IPS DF 19.7 (cell line): ENCODE data around the gene KBTBD12.
"Not testable (repeated sequence)": the region's sequence is repeated elsewhere in the genome, so short reads cannot be mapped to it uniquely, and the experiment has no call there.

Experiments
- DNase-seq: peaks from one replicate; pipeline ENCODE4 v3.0.0-alpha.2; 2013; ENCODE audit warnings: low read depth, low spot score

KBTBD12 gene

GRCh38 chr3:127915115-127915936 lies at the start of gene KBTBD12:
KBTBD12 (plus strand) TSS chr3:127915232; CDS start chr3:127923062, 7,830 bp downstream.
- no peak for DNase-seq

GRCh38 chr3:127865941-127866340 lies 49.1 kb upstream of the KBTBD12 start:
- no peak for DNase-seq

- no peak for DNase-seq
These were observed 47.6 kb upstream of the KBTBD12 start for GRCh38 chr3:127867412-127867811.

- no peak for DNase-seq
These were observed 47.0 kb upstream of the KBTBD12 start for GRCh38 chr3:127867986-127868385.

GRCh38 chr3:127870156-127870555 lies 44.9 kb upstream of the KBTBD12 start:
- no peak for DNase-seq

GRCh38 chr3:127874097-127874496 lies 40.9 kb upstream of the KBTBD12 start:
- not testable (repeated sequence) for DNase-seq

- DNase-seq: no peak
These were observed 33.4 kb upstream of the KBTBD12 start for GRCh38 chr3:127881586-127881985.

GRCh38 chr3:127884041-127884440 lies 31.0 kb upstream of the KBTBD12 start:
- DNase-seq: no peak

- no peak for DNase-seq
These were observed 28.6 kb upstream of the KBTBD12 start for GRCh38 chr3:127886231-127886955.

GRCh38 chr3:127886956-127887231 lies 28.1 kb upstream of the KBTBD12 start:
- no peak for DNase-seq

GRCh38 chr3:127887321-127887720 lies 27.7 kb upstream of the KBTBD12 start:
- DNase-seq: no peak

GRCh38 chr3:127888156-127888555 lies 26.9 kb upstream of the KBTBD12 start:
- DNase-seq: no peak

GRCh38 chr3:127888564-127889107 lies 26.4 kb upstream of the KBTBD12 start:
- DNase-seq: no peak

- no peak for DNase-seq
These were observed 25.6 kb upstream of the KBTBD12 start for GRCh38 chr3:127889461-127889863.

- no peak for DNase-seq
These were observed 24.9 kb upstream of the KBTBD12 start for GRCh38 chr3:127889976-127890650.

GRCh38 chr3:127890651-127891290 lies 24.3 kb upstream of the KBTBD12 start:
- not testable (repeated sequence) for DNase-seq

- DNase-seq: no peak
These were observed 20.6 kb upstream of the KBTBD12 start for GRCh38 chr3:127894481-127894880.

- DNase-seq: no peak
These were observed 15.8 kb upstream of the KBTBD12 start for GRCh38 chr3:127899200-127899599.

GRCh38 chr3:127899766-127900165 lies 15.3 kb upstream of the KBTBD12 start:
- DNase-seq: no peak

GRCh38 chr3:127900536-127900935 lies 14.5 kb upstream of the KBTBD12 start:
- no peak for DNase-seq

GRCh38 chr3:127902486-127902885 lies 12.5 kb upstream of the KBTBD12 start:
- DNase-seq: no peak
